ENCODE measurements around the gene MYO16.
"Not testable (repeated sequence)": the region's sequence is repeated elsewhere in the genome, so short reads cannot be mapped to it uniquely, and the experiment has no call there.

MYO16 gene

GRCh38 chr13:108983273-108983672, 353.9 kb downstream of the MYO16 start:
- no peak for DNase-seq (ENCODE audit: low read depth)

- no peak for DNase-seq (ENCODE audit: low read depth)
Measured at GRCh38 chr13:108984251-108984920, 355.0 kb downstream of the MYO16 start.

GRCh38 chr13:108985166-108985565, 355.8 kb downstream of the MYO16 start:
- no peak for DNase-seq (ENCODE audit: low read depth)

GRCh38 chr13:108987517-108987916, 358.1 kb downstream of the MYO16 start:
- no peak for DNase-seq (ENCODE audit: low read depth)

- no peak for DNase-seq (ENCODE audit: low read depth)
Measured at GRCh38 chr13:108987944-108988343, 358.5 kb downstream of the MYO16 start.

- DNase-seq (ENCODE audit: low read depth), result not testable (repeated sequence)
Measured at GRCh38 chr13:108991416-108991815, 362.0 kb downstream of the MYO16 start.

- DNase-seq (ENCODE audit: low read depth), result no peak
Measured at GRCh38 chr13:108993346-108993745, 363.9 kb downstream of the MYO16 start.

- DNase-seq (ENCODE audit: low read depth), result no peak
Measured at GRCh38 chr13:108996430-108996829, 367.0 kb downstream of the MYO16 start.

GRCh38 chr13:109000207-109000606, 370.8 kb downstream of the MYO16 start:
- DNase-seq (ENCODE audit: low read depth), result no peak

- DNase-seq (ENCODE audit: low read depth), result no peak
Measured at GRCh38 chr13:109002934-109003333, 373.5 kb downstream of the MYO16 start.

GRCh38 chr13:109007946-109008345, 378.5 kb downstream of the MYO16 start:
- no peak for DNase-seq (ENCODE audit: low read depth)

- no peak for DNase-seq (ENCODE audit: low read depth)
Measured at GRCh38 chr13:109009756-109010155, 380.3 kb downstream of the MYO16 start.

GRCh38 chr13:109010912-109011311, 381.5 kb downstream of the MYO16 start:
- no peak for DNase-seq (ENCODE audit: low read depth)

GRCh38 chr13:109012115-109012514, 382.7 kb downstream of the MYO16 start:
- no peak for DNase-seq (ENCODE audit: low read depth)

- no peak for DNase-seq (ENCODE audit: low read depth)
Measured at GRCh38 chr13:109021558-109021957, 392.1 kb downstream of the MYO16 start.

GRCh38 chr13:109024611-109025010, 395.2 kb downstream of the MYO16 start:
- DNase-seq (ENCODE audit: low read depth), result no peak

- DNase-seq (ENCODE audit: low read depth), result no peak
Measured at GRCh38 chr13:109026266-109026665, 396.9 kb downstream of the MYO16 start.

GRCh38 chr13:109028624-109029023, 399.2 kb downstream of the MYO16 start:
- no peak for DNase-seq (ENCODE audit: low read depth)

GRCh38 chr13:109033090-109033489, 403.7 kb downstream of the MYO16 start:
- DNase-seq (ENCODE audit: low read depth), result no peak

- no peak for DNase-seq (ENCODE audit: low read depth)
Measured at GRCh38 chr13:109036078-109036780, 406.8 kb downstream of the MYO16 start.

GRCh38 chr13:109043636-109044035, 414.2 kb downstream of the MYO16 start:
- DNase-seq (ENCODE audit: low read depth), result no peak

- DNase-seq (ENCODE audit: low read depth), result no peak
Measured at GRCh38 chr13:109055850-109056249, 426.4 kb downstream of the MYO16 start.

- no peak for DNase-seq (ENCODE audit: low read depth)
Measured at GRCh38 chr13:109058087-109058486, 428.7 kb downstream of the MYO16 start.

GRCh38 chr13:109072505-109072904, 443.1 kb downstream of the MYO16 start:
- DNase-seq (ENCODE audit: low read depth), result no peak
